ENCODE measurements around the gene TNNI3. TPM values are rescaled to one million over a fixed set of nuclear protein-coding genes. Genes with fewer than 3 reads are reported as not detected.

The TNNI3 gene
- total RNA-seq, 2 experiments from 2014 or later: 2.6 TPM; not detected in 1

DNA sequence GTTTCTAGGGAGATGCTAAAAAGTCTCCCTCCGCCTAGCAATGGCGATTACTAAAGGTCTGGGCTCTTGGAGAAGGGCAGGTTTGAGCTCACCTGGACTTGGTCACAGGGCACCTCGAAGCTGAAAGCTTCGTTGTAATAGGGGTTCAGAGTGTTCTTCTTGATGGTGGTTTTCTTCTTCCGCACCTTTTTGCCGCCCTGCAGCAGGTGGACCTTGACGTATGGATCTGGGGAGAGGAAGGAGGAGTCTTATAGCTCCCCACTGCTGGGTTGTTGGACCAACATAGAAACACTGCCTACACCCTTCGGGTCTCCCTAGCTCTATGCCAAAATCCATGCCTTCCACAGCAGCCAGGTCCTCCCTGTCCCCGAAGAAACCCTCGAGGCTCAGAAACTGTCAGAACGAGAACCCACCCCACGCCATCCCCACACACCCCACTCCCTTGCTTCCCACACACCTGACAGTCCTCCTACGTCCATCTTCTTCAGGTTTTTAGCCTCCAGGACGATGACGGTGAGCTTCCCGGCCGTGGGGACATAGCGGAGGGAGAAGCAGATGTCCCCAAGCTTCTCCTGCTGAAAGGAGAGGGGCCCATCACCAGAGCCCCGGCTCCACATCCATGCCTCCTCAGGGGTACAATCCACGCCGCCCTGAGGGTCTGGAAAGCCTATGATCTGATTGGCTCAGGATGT is 17.0 kb upstream of the TNNI3 start:
- Histone ChIP-seq H3K4me3 (ENCODE audit: low read depth, low read length, poor library complexity, severe bottlenecking) (peak overlapping the region; percentile 70), H3K36me3 (ENCODE audit: insufficient read depth, low read length) (no peaks in the 10 kb centered on the region), H3K79me2 (ENCODE audit: insufficient read depth, low read depth, low read length) (no peaks in the 10 kb centered on the region), H3K4me2 (ENCODE audit: low read length) (peak overlapping the region; percentile 78), H3K9me2 (ENCODE audit: insufficient read depth, low read length) (no peaks in the 10 kb centered on the region), H4K20me1 (ENCODE audit: insufficient read depth, low read length) (no peaks in the 10 kb centered on the region), H2AFZ (ENCODE audit: low read length) (peak overlapping the region; percentile 87; the same call in 1 of the 2 replicates), H3K4me1 (ENCODE audit: insufficient read depth, low read length, poor library complexity, severe bottlenecking) (peaks cover 35% of the 10 kb centered on the region), H3K27ac (ENCODE audit: low read depth, low read length, poor library complexity, severe bottlenecking) (peak overlapping the region; percentile 4), H3K9me3 (ENCODE audit: low read length) (no peaks in the 10 kb centered on the region)
- DNase-seq (ENCODE audit: low spot score): no peak
- intact Hi-C loops (cut with micrococcal nuclease; ENCODE audit: unreplicated experiment): loop anchor here (5.0 kb wide), 1 partner anchor 108 kb away; the partner anchor contains the start of genes BRSK1 and HSPBP1
- BruUV-seq (replicated peaks): no TSS peak
- TF ChIP-seq EZH2phosphoT487 (IDR thresholded peaks at IDR 0.05; ENCODE audit: borderline replicate concordance, low read depth, low read length) (no peak), CTCF (conservative IDR thresholded peaks at IDR 0.05; ENCODE audit: low read length) (no peak)
- ChIA-PET POLR2A (interaction anchor here (1.3 kb wide), 1 partner anchor 23 kb away, joined by 3 read pairs; no protein-coding TSS in a partner anchor), CTCF (ENCODE audit: unreplicated experiment) (no interaction called here)

- peak overlapping the region; percentile 87 for H2AFZ ChIP-seq (ENCODE audit: low read length)
- peak; percentile 84 for DNase-seq (ENCODE audit: low spot score)
- H3K9me3 ChIP-seq (ENCODE audit: low read length): no peaks in the 10 kb centered on the region
- ChIA-PET POLR2A (no interaction called here), CTCF (ENCODE audit: unreplicated experiment) (no interaction called here)
- no peaks in the 10 kb centered on the region for H4K20me1 ChIP-seq (ENCODE audit: insufficient read depth, low read length)
- no peaks in the 10 kb centered on the region for H3K36me3 ChIP-seq (ENCODE audit: insufficient read depth, low read length)
- BruUV-seq (replicated peaks): no TSS peak
- intact Hi-C loops (cut with micrococcal nuclease; ENCODE audit: unreplicated experiment): loop anchor here (5.0 kb wide), 1 partner anchor 108 kb away; the partner anchor contains the start of genes BRSK1 and HSPBP1
- H3K27ac ChIP-seq (ENCODE audit: low read depth, low read length, poor library complexity, severe bottlenecking): peak overlapping the region; percentile 37
- H3K4me3 ChIP-seq (ENCODE audit: low read depth, low read length, poor library complexity, severe bottlenecking): peak overlapping the region; percentile 70
- no peaks in the 10 kb centered on the region for H3K9me2 ChIP-seq (ENCODE audit: insufficient read depth, low read length)
- peak overlapping the region; percentile 78 for H3K4me2 ChIP-seq (ENCODE audit: low read length)
- H3K4me1 ChIP-seq (ENCODE audit: insufficient read depth, low read length, poor library complexity, severe bottlenecking): peaks cover 31% of the 10 kb centered on the region
- no peaks in the 10 kb centered on the region for H3K79me2 ChIP-seq (ENCODE audit: insufficient read depth, low read depth, low read length)
- peak; percentile 46; the same call in 1 of the 2 replicates for TF ChIP-seq CTCF (conservative IDR thresholded peaks at IDR 0.05; ENCODE audit: low read length)
- no peak for TF ChIP-seq EZH2phosphoT487 (IDR thresholded peaks at IDR 0.05; ENCODE audit: borderline replicate concordance, low read depth, low read length)
Measured at GRCh38 chr19:55173714-55174409, 16.3 kb upstream of the TNNI3 start.

All from OCI-LY7 (cell line).